CD4-positive, alpha-beta T cell treated with Interleukin-15 for 1 hour (primary cell): ENCODE results near the gene UBE2J1.

Experiments used
- DNase-seq: peaks from one replicate; pipeline ENCODE4 v3.0.0-alpha.2; 2020

The UBE2J1 gene

GRCh38 chr6:89361171-89361570 lies 8.6 kb upstream of the UBE2J1 start:
- no peak for DNase-seq

GRCh38 chr6:89360415-89360999 lies 8.0 kb upstream of the UBE2J1 start:
- DNase-seq, result no peak

DNA sequence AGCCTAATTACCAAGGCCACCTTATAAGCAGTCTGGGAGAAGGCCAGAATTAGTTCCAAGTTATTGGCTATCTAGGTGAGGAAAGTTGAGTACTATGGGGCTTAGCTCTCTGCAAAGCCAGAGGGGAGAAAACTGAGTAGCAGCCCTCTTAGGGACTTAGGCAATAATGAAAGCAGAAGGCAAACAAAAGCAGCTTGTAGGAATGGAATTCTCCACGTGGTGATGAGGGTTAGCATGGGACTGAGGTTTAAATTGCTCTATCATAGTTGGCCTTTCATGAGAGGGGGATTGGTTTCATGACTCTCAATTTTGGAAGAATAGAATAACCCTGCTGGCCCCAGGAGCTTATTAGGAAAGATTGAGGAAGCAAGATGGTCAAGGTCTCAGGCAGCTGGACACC lies 7.0 kb upstream of the UBE2J1 start:
- DNase-seq, result no peak

DNA sequence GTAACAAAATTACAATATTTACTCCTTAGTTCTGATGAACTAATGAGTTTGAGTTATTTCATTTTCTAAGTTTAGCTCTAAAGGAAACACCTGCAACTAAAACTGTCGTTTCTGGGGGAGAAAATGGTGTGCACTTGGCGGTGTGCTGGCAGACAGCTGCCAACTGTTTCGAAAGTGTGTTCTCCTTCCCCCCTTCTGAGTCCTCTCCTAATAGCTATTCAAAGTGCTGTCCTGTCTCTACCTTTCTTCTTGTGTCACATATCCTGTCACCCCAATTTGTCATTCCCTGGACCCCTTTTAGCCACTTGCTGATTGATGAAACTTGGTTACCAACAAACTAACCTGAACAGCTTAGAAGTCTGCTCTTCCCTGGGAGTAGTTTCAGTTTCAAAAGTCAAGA lies 4.9 kb upstream of the UBE2J1 start:
- peak; percentile 27 for DNase-seq

DNA sequence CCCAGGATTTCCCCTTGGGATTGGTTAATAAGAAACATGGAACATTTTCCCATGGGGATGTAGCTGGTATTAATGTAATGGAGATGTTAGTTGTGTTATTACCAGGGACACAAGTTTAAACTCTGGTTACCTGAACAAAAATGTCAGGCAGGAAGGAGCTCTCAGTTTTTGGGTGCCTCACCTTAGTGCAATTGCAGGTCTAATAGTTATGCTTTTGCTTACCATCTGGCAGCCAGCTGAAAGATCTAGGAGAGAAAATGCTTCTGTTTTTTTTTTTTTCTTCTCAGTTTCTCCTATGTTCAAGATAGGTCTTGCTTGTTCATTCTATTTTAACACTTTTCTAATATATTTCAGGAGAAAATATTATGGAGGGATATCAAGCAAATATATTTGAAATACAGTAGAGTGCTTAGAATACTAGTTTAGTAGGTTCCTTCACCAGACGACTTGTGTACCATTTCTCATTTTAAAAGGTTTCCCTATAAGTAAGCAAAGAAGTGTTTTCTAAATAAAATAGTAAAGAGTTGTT lies 4.2 kb upstream of the UBE2J1 start:
- DNase-seq, result no peak

DNA sequence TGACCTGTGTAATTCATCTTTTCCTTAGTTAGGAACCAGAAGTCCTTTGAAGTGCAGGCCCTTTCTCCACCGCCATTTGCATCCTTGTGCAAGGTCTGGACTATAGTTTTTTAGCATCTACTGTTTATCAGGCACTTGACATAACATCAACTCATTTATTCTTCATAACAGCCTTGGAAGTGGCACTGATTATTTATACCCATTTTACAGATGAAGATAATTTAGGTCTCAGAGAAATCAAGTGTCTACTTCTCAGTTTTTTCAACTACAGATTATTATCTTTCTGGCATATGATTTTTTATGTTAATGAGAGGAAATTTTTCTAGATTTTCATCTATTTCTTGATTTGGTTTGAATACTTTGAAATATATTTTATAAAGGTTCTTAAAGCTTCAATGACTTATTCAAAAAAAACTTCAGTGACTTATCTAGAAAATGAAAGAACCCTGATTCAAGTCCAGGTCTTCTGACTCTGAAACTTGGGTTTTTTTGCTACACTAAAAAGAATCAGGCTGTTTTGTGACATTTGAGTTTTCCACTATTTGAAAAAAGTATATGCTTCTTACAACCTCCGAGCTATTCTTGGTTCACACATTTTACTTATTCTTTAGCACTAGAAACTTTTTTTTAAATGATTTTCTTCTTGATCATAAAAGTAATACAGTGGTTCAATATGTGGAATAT lies 3.1 kb upstream of the UBE2J1 start:
- no peak for DNase-seq

GRCh38 chr6:89353702-89354392 lies 1.3 kb upstream of the UBE2J1 start:
- DNase-seq, result no peak

GRCh38 chr6:89353118-89353556 lies 615 bp upstream of the UBE2J1 start:
- no peak for DNase-seq

DNA sequence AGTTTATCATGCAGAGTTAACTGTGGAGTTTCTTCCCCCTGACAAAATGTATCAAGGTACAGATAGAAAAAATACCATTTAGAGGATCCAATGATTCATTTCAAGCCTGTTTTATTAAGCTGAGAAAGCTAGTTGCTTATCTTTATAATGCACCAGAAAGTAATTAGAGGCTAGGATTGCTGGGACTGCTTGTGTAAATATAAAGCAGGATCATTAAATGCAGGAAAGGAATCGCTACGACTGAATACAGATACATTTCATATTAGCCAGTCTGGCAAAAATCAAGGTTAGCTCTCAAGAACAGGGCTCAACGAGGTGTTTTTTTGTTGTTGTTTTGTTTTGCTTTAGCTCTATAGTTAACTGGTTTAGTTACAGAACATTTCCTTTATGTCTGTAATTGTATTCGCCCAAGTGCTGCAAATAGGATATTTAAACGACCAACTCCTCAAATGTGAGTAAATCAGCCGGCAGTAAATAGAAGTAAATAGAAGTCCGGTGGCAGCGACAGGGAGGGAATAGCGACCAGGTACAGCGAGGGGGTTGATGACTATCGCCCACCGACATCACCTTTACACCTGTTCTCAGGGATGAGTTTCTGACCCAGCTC lies 748 bp downstream of the UBE2J1 start:
- no peak for DNase-seq

DNA sequence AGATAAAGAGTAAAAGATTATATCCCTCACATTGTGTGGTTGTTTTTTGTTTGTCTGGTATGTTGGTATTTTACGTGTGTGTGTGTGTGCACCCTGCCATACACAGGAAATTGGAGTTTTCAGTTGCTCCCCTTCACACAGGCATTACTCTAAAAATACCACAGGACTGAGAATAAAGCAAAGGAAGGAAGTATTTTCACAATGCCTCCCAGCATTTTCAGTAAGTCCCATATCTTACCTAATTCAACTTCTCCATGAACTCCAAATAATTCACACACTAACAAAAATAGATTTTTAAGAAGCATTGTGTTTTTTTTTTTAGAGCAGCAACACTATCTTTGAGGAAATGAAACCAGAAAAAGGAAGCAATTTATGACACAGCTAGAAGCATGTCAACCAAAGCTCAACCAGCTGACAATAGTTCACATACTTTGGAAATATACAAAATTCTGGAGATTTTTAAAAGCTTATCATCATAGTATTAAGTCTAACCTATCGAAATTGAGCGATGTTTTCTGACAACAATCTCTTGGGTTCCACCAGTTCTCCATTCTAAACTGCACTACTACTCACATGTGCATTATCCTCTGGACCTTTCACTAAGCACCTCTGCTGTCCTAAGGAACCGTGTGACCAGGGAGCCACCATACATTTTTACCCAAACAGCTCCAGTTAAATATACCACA lies 2.1 kb downstream of the UBE2J1 start:
- DNase-seq, result no peak

- no peak for DNase-seq
These were observed 4.2 kb downstream of the UBE2J1 start for GRCh38 chr6:89348372-89348771.

- DNase-seq, result no peak
These were observed 4.7 kb downstream of the UBE2J1 start for GRCh38 chr6:89347825-89348224.

GRCh38 chr6:89346433-89346832 lies 6.1 kb downstream of the UBE2J1 start:
- DNase-seq, result no peak

DNA sequence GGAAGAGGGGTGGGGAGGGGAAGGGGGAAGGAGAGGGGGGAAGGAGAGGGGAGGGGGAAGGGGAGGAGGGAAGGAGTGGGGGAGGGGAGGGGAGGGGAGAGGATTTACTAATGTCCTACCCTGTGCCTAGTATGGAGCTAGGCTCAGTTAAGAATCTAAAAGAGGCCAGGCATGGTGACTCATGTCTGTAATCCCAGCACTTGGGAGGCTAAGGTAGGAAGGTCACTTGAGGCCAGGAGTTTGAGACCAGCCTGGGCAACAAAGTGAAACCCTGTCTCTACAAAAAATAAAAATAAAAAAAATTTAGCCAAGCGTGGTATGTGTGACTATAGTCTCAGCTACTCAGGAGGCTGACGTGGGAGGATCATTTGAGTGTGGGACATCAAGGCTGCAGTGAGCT lies 13.0 kb downstream of the UBE2J1 start:
- DNase-seq, result no peak

DNA sequence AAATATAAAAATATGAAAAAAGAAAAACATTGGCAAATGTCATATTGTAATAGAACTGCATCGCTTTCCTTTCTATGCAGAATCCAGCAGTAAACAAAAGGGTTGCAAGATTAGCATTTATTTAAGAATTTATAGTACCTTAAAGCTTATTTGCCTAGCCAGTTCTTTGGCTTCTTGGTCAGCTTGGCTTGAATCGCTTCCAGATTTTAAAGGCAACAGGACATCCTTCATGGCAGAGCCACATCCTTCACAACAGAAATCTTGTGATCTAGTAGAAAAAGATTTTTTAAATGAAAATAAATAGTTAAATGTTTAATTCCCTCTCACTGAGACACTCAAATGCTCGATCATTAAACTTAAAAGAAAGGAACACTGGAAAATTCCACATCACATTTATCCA lies 17.4 kb downstream of the UBE2J1 start:
- DNase-seq, result no peak

GRCh38 chr6:89330910-89331309 lies 21.6 kb downstream of the UBE2J1 start:
- no peak for DNase-seq

- no peak for DNase-seq
These were observed 23.5 kb downstream of the UBE2J1 start for GRCh38 chr6:89328976-89329375.

GRCh38 chr6:89324304-89324703 lies 28.2 kb downstream of the UBE2J1 start:
- no peak for DNase-seq

GRCh38 chr6:89323511-89323971 lies 29.0 kb downstream of the UBE2J1 start:
- DNase-seq, result no peak

DNA sequence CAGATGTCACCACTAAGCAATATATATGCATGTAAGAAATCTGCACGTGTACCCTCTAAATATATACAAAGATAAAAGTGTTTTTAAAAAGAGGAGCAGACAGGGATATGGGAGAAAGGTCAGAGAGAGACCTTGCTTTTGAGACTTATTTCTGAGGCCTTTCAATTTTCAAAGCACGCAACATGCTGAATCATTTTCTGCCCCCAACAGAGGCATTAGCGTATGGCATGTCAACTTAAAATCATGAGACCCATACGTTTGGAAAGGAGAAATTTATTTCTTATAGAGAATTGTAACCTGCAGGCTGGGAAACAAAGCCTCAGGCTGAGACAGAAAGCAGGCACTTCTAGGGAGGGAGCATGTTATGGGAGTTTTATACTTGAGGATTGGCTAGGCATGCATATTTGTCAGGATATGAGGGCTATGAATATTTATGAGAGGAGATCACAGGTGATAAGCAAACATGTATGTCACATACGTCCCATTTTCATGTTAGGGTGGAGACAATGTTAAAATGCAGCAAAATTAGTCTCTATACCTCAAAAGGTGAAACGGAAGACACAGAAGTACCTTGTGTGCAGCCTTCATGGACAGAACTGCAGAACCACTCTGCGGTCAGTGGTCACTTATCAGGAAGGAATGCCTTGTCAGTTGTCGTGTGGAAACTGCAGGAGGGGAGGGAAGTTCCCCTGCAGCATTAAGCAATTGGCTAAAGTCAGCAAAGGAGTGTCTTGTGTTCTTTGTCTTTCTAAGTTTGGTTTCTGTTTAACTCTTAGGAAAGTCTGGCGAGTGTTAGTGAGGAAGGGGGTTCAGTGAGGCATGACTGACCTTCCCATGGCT lies 31.2 kb downstream of the UBE2J1 start:
- peak; percentile 41 for DNase-seq

GRCh38 chr6:89320012-89320559 lies 32.4 kb downstream of the UBE2J1 start:
- DNase-seq, result no peak

- DNase-seq, result no peak
These were observed 35.5 kb downstream of the UBE2J1 start for GRCh38 chr6:89317067-89317466.
